ENCODE data around the gene EVA1A.

The EVA1A gene

GRCh38 chr2:75539955-75540716 is 20.6 kb downstream of the EVA1A start:
- DNase-seq: no peak

GRCh38 chr2:75538521-75539490 is 21.9 kb downstream of the EVA1A start:
- no peak for DNase-seq

GRCh38 chr2:75537658-75538057 is 23.1 kb downstream of the EVA1A start:
- no peak for DNase-seq

DNA sequence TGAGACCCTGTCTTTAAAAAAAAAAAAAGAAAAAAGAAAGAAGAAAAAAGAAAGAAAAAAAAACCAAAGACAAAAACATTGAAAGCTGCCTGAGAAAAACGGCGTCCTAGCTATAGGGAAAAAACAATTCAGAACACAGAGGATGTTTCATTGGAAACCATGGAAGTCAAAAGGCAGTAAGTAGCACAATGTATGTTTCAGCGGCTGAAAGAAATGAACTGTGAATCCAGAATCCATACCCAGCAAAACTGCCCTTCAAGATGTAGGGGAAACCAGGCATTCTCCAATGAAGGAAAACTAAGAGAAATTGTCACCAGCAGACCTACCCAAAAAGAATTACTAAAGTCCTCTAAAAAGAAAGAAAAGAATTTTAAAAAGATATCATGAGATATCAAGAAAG is 27.6 kb downstream of the EVA1A start:
- DNase-seq: no peak

DNA sequence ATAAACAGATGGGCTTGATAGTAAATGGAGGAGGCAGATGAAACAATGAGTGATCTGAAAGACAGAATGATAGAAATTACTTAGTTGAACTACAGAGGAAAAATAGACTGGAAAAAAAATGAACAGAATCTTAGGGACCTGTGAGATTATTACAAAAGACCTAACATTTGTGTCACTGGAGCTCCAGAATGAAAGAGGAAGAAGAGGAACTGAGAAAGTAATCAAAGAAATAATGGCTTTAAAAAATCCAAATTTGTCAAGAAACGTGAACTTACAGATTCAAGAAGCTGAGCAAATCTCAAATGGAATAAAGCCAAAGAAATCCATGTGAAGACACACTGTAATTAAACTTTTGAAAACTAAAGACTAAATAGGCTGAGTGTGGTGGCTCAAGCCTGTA is 28.3 kb downstream of the EVA1A start:
- DNase-seq: no peak

DNA sequence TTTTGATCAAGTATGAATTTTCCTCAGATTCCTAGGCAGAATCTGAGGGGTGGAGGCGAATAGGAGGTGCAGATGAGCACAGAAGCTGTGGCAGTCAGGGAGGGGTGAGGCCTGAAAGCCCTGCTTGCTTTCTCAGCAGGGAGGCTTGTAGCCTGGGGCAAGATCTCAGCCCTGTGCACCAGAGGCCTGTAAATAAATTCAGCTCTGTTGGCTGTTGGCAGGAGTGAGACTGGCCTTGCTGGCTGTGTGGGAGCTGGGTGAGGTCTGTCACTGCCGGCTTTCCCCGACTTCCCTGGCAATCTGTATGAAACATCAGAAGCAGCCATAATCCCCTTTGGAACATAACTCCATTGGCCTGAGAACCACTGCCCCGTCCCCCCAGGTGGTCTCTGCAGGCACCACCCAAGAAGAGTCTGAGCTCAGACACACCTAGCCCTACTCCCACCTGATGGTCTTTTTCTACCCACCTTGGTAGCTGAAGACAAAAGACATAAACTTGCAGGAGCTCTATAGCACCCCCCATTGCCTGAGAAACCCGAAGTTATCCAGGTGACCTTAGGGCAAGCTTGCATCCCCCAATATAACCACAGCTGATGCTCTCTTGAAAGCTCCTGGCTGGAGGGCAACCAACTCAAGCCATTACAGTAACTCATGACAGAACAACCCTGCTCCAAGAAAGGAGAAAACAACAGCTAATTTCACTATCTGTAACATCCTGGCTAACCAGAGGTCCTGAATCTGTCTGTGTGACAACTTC is 32.3 kb downstream of the EVA1A start:
- DNase-seq: no peak

DNA sequence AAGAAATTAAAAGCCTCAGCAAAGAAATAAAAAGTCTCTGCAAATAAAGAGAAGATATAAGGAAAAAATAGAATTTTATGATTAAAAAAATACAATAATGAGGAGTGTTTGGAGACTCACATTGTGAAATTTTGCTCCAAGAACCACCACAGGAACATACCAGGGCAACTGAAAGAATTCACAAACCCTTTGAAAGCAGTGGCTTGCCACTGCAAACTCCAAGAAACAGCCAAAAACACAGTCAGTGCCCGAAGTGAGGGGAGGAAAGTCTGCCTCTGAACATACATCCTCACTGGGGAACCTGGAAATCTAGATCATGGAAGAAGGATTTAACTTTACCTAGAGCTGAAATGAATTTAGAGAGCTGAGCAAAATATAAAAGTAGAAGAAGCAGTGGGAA is 33.1 kb downstream of the EVA1A start:
- DNase-seq: no peak

DNA sequence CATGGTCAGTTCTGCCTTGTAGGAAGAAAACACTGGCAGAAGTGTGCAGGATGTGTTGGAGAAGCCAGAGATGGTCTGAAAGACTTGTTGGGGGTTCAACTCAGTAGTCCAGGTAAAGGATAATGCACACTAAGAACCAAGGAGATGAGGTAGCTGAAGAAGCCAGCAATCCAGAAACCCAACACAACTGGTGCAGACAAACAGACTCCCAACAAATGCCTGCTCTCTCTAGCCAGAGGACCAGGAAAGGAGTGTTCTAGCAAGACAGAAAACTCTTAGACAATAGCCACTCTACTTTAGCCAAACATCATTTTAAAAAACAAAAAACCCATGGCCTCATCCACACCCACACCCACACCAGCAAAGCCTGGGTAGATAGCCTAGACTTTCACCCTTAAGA is 33.9 kb downstream of the EVA1A start:
- no peak for DNase-seq

GRCh38 chr2:75525434-75526310 is 35.1 kb downstream of the EVA1A start:
- no peak for DNase-seq

DNA sequence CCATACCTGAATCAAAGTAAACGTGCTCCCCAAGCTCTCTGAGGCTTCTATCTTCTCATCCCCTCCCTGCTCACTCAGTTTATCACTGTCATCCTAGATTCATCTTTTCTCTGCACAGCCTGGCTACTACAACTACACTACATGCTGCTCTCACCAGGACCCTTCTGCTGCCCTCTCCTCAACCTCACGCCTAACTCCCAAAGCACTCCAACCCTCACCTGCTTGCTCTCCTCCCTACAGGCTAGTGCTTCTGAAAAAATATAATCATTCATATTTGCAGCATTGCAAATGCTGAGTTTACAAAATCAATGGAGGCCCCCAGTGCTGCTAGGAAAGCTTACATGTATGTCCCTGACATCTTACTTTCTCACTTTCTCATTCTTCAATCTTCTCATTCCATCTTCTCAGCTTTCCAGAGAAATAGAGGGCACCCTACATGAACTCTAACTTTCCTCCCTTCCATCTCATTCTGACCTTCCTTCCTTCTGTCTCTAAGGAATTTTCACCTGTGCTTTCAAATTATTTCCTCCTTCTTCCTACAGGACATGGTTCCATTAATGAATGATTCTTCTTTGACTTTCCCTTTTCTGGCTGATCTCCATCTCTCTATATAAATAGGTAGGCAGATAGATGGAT is 36.3 kb downstream of the EVA1A start:
- DNase-seq: no peak

DNA sequence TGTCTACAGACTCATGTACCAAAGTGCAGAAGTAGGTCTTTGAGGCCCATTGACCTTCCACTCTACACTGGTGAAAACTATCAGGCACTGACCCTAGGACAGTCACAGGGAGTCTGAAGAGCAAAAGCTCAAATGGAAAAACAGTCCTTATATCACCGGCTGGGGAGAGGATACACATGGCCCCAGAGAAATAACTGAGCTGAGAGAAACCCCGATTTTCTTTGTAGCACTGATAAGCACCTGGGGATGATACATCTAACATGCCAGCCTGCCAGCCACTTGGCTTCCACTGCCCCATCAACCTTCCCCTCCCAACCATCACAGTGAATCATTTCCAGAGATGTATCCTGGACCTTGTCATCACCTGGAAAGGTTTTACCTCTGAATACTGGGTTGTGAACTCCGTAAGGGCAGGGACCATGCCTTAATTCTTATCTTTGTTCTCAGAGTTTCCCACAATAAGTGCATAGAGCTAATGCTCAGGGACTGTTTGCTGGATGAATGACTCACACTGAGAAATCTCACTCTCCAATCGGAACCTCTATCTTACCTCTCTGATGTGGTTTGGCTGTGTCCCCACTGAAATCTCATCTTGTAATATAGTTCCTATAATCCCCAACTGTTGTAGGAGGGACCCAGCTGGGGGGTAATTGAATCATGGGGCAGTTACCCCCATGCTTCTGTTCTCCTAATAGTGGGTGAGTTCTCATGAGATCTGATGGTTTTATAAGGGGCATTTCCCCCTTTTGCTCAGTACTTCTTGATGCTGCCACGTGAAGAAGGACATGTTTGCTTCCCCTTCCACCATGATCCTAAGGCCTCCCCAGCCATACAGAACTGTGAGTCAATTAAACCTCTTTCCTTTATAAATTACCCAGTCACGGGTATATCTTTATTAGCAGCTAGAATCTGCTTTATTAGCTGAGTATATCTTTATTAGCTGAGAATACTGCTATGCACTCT is 37.1 kb downstream of the EVA1A start:
- no peak for DNase-seq

DNA sequence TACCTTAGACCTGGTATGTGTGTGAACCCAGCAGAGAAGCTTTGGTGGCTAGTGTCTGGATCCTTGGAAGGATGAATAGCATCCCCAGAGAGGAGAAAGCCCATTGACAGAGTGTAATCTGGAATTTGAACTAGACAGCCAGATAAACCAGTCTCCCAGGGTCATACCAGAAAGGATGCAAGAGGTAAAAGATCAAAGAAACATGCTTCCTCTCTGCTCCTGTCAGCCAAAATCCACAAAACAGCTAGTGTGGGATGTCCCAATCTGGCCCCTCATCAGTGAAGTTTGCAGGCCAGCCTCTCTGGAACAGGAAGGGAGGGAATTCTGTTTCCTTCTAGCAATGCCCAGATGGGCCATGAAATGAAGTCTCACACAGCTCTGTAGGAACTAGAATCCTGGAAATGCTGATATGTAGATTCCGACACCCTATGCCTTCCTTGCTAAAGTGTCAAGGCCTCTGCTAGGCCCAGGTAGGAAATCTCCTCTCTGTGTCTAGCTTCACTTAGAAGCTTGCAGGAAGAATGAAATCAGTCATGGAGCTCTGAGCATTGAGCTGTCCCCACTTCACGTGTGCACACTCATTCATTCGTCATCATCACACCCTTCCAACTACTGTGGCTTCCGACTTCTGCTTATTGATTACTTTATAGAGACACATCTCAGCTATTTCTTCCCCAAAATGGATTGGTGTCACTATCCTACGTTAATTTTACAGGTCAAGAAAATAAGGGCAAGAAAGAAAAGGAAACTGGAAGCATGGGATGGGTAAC is 38.0 kb downstream of the EVA1A start:
- no peak for DNase-seq

- DNase-seq: no peak
Observed at GRCh38 chr2:75521225-75521872, 39.4 kb downstream of the EVA1A start.

- no peak for DNase-seq
Observed at GRCh38 chr2:75519843-75520242, 40.9 kb downstream of the EVA1A start.

GRCh38 chr2:75518638-75519465 is 41.9 kb downstream of the EVA1A start:
- DNase-seq: no peak

GRCh38 chr2:75517547-75518230 is 43.0 kb downstream of the EVA1A start:
- DNase-seq: no peak
